Epithelial cell of esophagus (primary cell): ENCODE data around the gene ERCC5.

ENCODE experiments used
- DNase-seq: peaks from one replicate; pipeline ENCODE4 v3.0.0; 2010; ENCODE audit warnings: low read depth
- H3K4me3 ChIP-seq: 2 replicates; pipeline ENCODE4 v1.5.1; 2011; ENCODE audit warnings: mild to moderate bottlenecking, low read length, control low read depth
- TF ChIP-seq, protein P1 (sequence below): IDR thresholded peaks from 2 replicates; pipeline ENCODE4 v1.5.1; 2011; ENCODE audit warnings: low read depth, mild to moderate bottlenecking, low read length, control low read depth, inconsistent platforms; ENCODE audit not compliant: insufficient read depth; ENCODE audit errors: missing control alignments

The ERCC5 gene

GRCh38 chr13:102812611-102813287 is 33.1 kb upstream of the ERCC5 start:
- TF ChIP-seq, protein P1, sequence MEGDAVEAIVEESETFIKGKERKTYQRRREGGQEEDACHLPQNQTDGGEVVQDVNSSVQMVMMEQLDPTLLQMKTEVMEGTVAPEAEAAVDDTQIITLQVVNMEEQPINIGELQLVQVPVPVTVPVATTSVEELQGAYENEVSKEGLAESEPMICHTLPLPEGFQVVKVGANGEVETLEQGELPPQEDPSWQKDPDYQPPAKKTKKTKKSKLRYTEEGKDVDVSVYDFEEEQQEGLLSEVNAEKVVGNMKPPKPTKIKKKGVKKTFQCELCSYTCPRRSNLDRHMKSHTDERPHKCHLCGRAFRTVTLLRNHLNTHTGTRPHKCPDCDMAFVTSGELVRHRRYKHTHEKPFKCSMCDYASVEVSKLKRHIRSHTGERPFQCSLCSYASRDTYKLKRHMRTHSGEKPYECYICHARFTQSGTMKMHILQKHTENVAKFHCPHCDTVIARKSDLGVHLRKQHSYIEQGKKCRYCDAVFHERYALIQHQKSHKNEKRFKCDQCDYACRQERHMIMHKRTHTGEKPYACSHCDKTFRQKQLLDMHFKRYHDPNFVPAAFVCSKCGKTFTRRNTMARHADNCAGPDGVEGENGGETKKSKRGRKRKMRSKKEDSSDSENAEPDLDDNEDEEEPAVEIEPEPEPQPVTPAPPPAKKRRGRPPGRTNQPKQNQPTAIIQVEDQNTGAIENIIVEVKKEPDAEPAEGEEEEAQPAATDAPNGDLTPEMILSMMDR: no peak
- peak; percentile 4 for DNase-seq
- H3K4me3 ChIP-seq: no peak overlapping the region

GRCh38 chr13:102814025-102814607 is 31.7 kb upstream of the ERCC5 start:
- DNase-seq: no peak
- TF ChIP-seq, protein P1: no peak
- H3K4me3 ChIP-seq: no peak overlapping the region

GRCh38 chr13:102814793-102815192 is 31.0 kb upstream of the ERCC5 start:
- TF ChIP-seq, protein P1: no peak
- H3K4me3 ChIP-seq: no peak overlapping the region
- no peak for DNase-seq

GRCh38 chr13:102815788-102816187 is 30.0 kb upstream of the ERCC5 start:
- TF ChIP-seq, protein P1: no peak
- H3K4me3 ChIP-seq: no peak overlapping the region

GRCh38 chr13:102816708-102817107 is 29.1 kb upstream of the ERCC5 start:
- TF ChIP-seq, protein P1: no peak
- DNase-seq: no peak
- H3K4me3 ChIP-seq: no peak overlapping the region

More at GRCh38 chr13:102815788-102816187, 30.0 kb upstream of the ERCC5 start:
- no peak for DNase-seq

- no peak for DNase-seq
- no peak overlapping the region for H3K4me3 ChIP-seq
- TF ChIP-seq, protein P1: no peak
Measured at GRCh38 chr13:102817241-102817640, 28.6 kb upstream of the ERCC5 start.

GRCh38 chr13:102817907-102818306 is 27.9 kb upstream of the ERCC5 start:
- no peak for DNase-seq
- TF ChIP-seq, protein P1: no peak
- no peak overlapping the region for H3K4me3 ChIP-seq
